ENCODE measurements around the gene NKAIN2. TPM values are rescaled to one million over a fixed set of nuclear protein-coding genes. Genes with fewer than 3 reads are reported as not detected.

NKAIN2 gene
- total and polyA plus RNA-seq, 9 of the 15 experiments (the other 6 are each of a cell fraction or from before 2014, with no cell fraction given), result not detected

DNA sequence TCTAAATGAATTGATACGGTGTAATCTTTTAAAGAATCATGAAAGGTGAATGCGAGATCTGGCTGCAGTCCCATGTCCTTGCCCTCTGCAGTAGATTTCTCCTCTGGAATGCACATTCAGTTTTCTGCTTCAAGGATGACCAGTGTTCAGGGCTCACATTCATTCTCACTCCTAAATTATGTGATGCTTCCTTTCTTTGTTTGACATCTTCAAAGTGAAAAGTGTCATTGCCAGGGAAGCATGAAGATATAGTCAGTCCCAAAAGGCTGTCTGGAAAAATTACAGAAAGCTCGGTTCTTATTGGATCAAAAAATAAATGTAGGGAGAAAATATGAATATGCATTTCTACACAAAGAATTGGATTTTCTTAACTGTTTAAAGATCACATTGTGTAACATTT, 395.6 kb downstream of the NKAIN2 start (continued):
- TF ChIP-seq RREB1 (CRISPR knock-in tag; IDR thresholded peaks at IDR 0.05), result no peak
- no peak for TF ChIP-seq HDAC2 (IDR thresholded peaks at IDR 0.05)
- no peak for TF ChIP-seq YBX1 (IDR thresholded peaks at IDR 0.05)
- no peak for TF ChIP-seq ZZZ3 (IDR thresholded peaks at IDR 0.05)
- no peak for TF ChIP-seq JUN (IDR thresholded peaks at IDR 0.05; ENCODE audit: borderline replicate concordance, low read depth, low read length)
- TF ChIP-seq JUN (CRISPR knock-in tag; IDR thresholded peaks at IDR 0.05; ENCODE audit: borderline replicate concordance), result no peak
- TF ChIP-seq ZNF766 (CRISPR knock-in tag; conservative IDR thresholded peaks at IDR 0.05), result no peak
- TF ChIP-seq MED1 (CRISPR knock-in tag; IDR thresholded peaks at IDR 0.05; ENCODE audit: borderline replicate concordance), result no peak
- no peak for TF ChIP-seq POLR3A (IDR thresholded peaks at IDR 0.05; ENCODE audit: borderline replicate concordance, extremely low read depth, insufficient read depth, insufficient read length)
- TF ChIP-seq GATAD2A (IDR thresholded peaks at IDR 0.05), result no peak
- no peak for TF ChIP-seq SMAD1 (IDR thresholded peaks at IDR 0.05; ENCODE audit: low read depth, low read length, partially characterized antibody)
- TF ChIP-seq ZNF408 (CRISPR knock-in tag; IDR thresholded peaks at IDR 0.05; ENCODE audit: low read depth), result no peak
- no peak for TF ChIP-seq FUS (optimal IDR thresholded peaks at IDR 0.05; ENCODE audit: low read depth, low read length)
- no peak for TF ChIP-seq RBM39 (optimal IDR thresholded peaks at IDR 0.05; ENCODE audit: low read depth, low read length)
- no peak for TF ChIP-seq DNMT1 (IDR thresholded peaks at IDR 0.05)
- TF ChIP-seq YY1 (IDR thresholded peaks at IDR 0.05; ENCODE audit: borderline replicate concordance in 1 of 3, control insufficient read depth in 1 of 3, extremely low read depth in 1 of 3, insufficient read depth in 3 of 3, insufficient read length in 1 of 3, insufficient replicate concordance in 2 of 3, low read depth in 1 of 3, low read length in 2 of 3), result no peak
